HEK293T (cell line): ENCODE results near the gene ARL3.

ENCODE experiments used
- ARNT ChIP-seq: fragments of 450-650 bp; IDR thresholded peaks from 2 replicates; pipeline ENCODE4 v1.6.1; 2017; ENCODE audit warnings: mild to moderate bottlenecking
- BHLHE40 ChIP-seq: fragments of 450-650 bp; IDR thresholded peaks from 2 replicates; pipeline ENCODE4 v1.6.1; 2016; ENCODE audit warnings: mild to moderate bottlenecking, moderate library complexity, borderline replicate concordance
- ELF4 ChIP-seq: fragments of 450-650 bp; IDR thresholded peaks from 2 replicates; pipeline ENCODE4 v1.6.1; 2017; ENCODE audit warnings: antibody characterized with exemption
- FOXA1 ChIP-seq: fragments of 450-650 bp; IDR thresholded peaks from 2 replicates; pipeline ENCODE4 v1.6.1; 2016; ENCODE audit warnings: mild to moderate bottlenecking
- FOXK2 ChIP-seq: fragments of 450-650 bp; IDR thresholded peaks from 2 replicates; pipeline ENCODE4 v1.6.1; 2016; ENCODE audit warnings: mild to moderate bottlenecking
- FOXM1 ChIP-seq: fragments of 450-650 bp; IDR thresholded peaks from 2 replicates; pipeline ENCODE4 v1.6.1; 2017; ENCODE audit warnings: mild to moderate bottlenecking, borderline replicate concordance
- HDGF ChIP-seq: fragments of 450-650 bp; IDR thresholded peaks from 2 replicates; pipeline ENCODE4 v1.6.1; 2017; ENCODE audit warnings: antibody characterized with exemption, borderline replicate concordance
- L3MBTL2 ChIP-seq: fragments of 450-650 bp; conservative IDR thresholded peaks from 2 replicates; pipeline ENCODE4 v1.6.1; 2016; ENCODE audit warnings: mild to moderate bottlenecking
- LEF1 ChIP-seq: fragments of 450-650 bp; IDR thresholded peaks from 2 replicates; pipeline ENCODE4 v1.6.1; 2017; ENCODE audit warnings: mild to moderate bottlenecking, borderline replicate concordance
- NFRKB ChIP-seq: fragments of 450-650 bp; IDR thresholded peaks from 2 replicates; pipeline ENCODE4 v1.6.1; 2016; ENCODE audit warnings: mild to moderate bottlenecking, moderate library complexity
- SP1 ChIP-seq: fragments of 450-650 bp; IDR thresholded peaks from 2 replicates; pipeline ENCODE4 v1.6.1; 2017
- SUZ12 ChIP-seq: fragments of 450-650 bp; IDR thresholded peaks from 2 replicates; pipeline ENCODE4 v1.6.1; 2016; ENCODE audit warnings: mild to moderate bottlenecking
- TARDBP ChIP-seq: fragments of 450-650 bp; IDR thresholded peaks from 2 replicates; pipeline ENCODE4 v1.6.1; 2016
- ZNF384 ChIP-seq: fragments of 450-650 bp; IDR thresholded peaks from 2 replicates; pipeline ENCODE4 v1.6.1; 2016

GRCh38 chr10:102649797-102650654, 64.2 kb downstream of the ARL3 start:
- TF ChIP-seq FOXM1, result no peak
- no peak for TF ChIP-seq SP1
- TF ChIP-seq ZNF384, result no peak
- no peak for TF ChIP-seq ARNT
- TF ChIP-seq HDGF, result no peak
- no peak for TF ChIP-seq FOXK2
- TF ChIP-seq NFRKB, result no peak
- TF ChIP-seq LEF1, result no peak
- no peak for TF ChIP-seq SUZ12
- TF ChIP-seq TARDBP, result no peak
- no peak for TF ChIP-seq BHLHE40
- TF ChIP-seq FOXA1, result no peak
- no peak for TF ChIP-seq L3MBTL2
- TF ChIP-seq ELF4, result no peak
